Ovary (tissue), 9 donors: ENCODE data around the gene RNF212. TPM values are rescaled to one million over a fixed set of nuclear protein-coding genes. Genes with fewer than 3 reads are reported as not detected.

Experiments
- DNase-seq, 5 donors: peaks; one replicate each; pipeline ENCODE4 v3.0.0-alpha.2; 2019 to 2020
- H3K27ac ChIP-seq, 2 donors: fragments of 200-600 bp; one replicate each; pipeline versions ENCODE4 v1.5.1 to v1.8.0; 2019 to 2022
- H3K27me3 ChIP-seq: fragments of 200-600 bp; one replicate; pipeline ENCODE4 v1.8.0; 2022
- H3K36me3 ChIP-seq: fragments of 200-600 bp; sonication (generic); one replicate; pipeline ENCODE4 v1.5.1; 2019
- H3K4me1 ChIP-seq: one replicate; pipeline ENCODE4 v1.8.1; 2013; ENCODE audit warnings: mild to moderate bottlenecking, moderate library complexity; ENCODE audit not compliant: insufficient read depth
- H3K4me3 ChIP-seq: fragments of 200-600 bp; sonication (generic); one replicate; pipeline ENCODE4 v1.5.1; 2017
- H3K9me3 ChIP-seq, 2 donors: fragments of 200-600 bp in 1 of 2; sonication (generic) in 1 of 2; one replicate each; pipeline versions ENCODE4 v1.5.1 to v1.8.1; 2013 to 2019; ENCODE audit warnings: mild to moderate bottlenecking in 1 of 2, moderate library complexity in 1 of 2
- EP300 ChIP-seq: sonication (generic); formaldehyde crosslinking; IDR thresholded peaks from one replicate; pipeline ENCODE4 v1.6.1; 2017; ENCODE audit warnings: antibody characterized with exemption
- POLR2A ChIP-seq: fragments of 450-650 bp; IDR thresholded peaks from one replicate; pipeline ENCODE4 v1.6.1; 2017; ENCODE audit warnings: antibody characterized with exemption, mild to moderate bottlenecking, moderate library complexity
- WGBS, 3 donors: extraction: QIAGEN DNeasy Blood & Tissue Kit in 1 of 3; methylation state at CpG; one replicate each; pipeline versions ENCODE4 v1.1.5 to v1.1.7; 2013 to 2017; 5-methylcytosine and 5-hydroxymethylcytosine counted together
- intact Hi-C, 4 donors: fragments of 100-400 bp; cut with DNase I; formaldehyde crosslinking; loops; one replicate each; pipeline versions ENCODE4 v1.11.0 to v1.15.1; 2022 to 2023
- polyA plus RNA-seq, 2 donors: library from polyadenylated mRNA; stranded (reverse); fragments of 200-250 nt in 1 of 2; fragments of 350-450 nt in 1 of 2; fragmentation: Illumina TruSeq in 1 of 2; extraction: RNeasy Lipid Tissue Mini Kit (QIAGEN cat#74804) in 1 of 2; gene quantifications; one replicate each; pipeline ENCODE4 v1.2.3, GENCODE V29; 2013 to 2014
- total RNA-seq, 7 donors: library from RNA; depleted of rRNA in 2 of 7; stranded (reverse); fragments of >200 nt in 2 of 7; fragmentation: NEBNext Ultra II Directional in 3 of 7; extraction: Animal tissue kit (Norgen Biotek cat#: 25700) in 3 of 7; gene quantifications; one replicate each; pipeline versions ENCODE4 v1.1.0 to v1.2.4, GENCODE V29; 2016 to 2023
- TF ChIP-seq, protein P1 (sequence below), 3 donors: fragments of 450-650 bp in 2 of 3; fragments of 200-600 bp in 1 of 3; IDR thresholded peaks; one replicate each; pipeline versions ENCODE4 v1.5.1 to v1.8.0; 2016 to 2022; ENCODE audit warnings: antibody characterized with exemption in 3 of 3, mild to moderate bottlenecking in 1 of 3
- donor health status: DM: no; HTN: no; CAD: no; lungs with moderate emphysema.
- donor health status: DM: no; HTN: no; CAD: no.
- donor health status: Bipolar disorder and iron deficiency.
- donor health status: DM: yes; HTN: yes; CAD: no.
- donor health status: DM: no; HTN: no; CAD: no.
- donor health status: DM: yes; HTN: yes; CAD: no.

Gene RNF212
- total and polyA plus RNA-seq, 9 donors = 6.2 to 31.0 (median 14.1) TPM

DNA sequence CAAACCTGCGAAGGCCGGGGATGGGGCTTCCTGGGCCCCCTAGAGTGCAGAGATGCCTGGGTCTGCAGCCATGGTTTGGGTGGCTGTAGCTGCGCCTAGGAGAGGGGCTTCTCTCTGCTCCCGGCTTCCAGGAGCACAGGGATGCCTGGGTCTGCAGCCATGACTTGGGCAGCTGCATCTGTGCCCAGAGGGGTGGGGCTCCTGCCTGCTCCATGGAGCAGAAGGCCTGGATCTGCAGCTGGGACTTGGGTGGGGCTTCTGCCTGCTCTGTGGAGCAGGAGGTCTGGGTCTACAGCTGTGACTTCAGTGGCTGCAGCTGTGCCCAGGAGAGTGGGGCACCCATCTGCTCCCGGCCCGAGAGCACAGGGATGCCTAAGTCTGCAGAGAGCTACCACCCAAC is 38.2 kb upstream of the RNF212 start:
- H3K27ac ChIP-seq = no peak overlapping the region
- TF ChIP-seq, protein P1, sequence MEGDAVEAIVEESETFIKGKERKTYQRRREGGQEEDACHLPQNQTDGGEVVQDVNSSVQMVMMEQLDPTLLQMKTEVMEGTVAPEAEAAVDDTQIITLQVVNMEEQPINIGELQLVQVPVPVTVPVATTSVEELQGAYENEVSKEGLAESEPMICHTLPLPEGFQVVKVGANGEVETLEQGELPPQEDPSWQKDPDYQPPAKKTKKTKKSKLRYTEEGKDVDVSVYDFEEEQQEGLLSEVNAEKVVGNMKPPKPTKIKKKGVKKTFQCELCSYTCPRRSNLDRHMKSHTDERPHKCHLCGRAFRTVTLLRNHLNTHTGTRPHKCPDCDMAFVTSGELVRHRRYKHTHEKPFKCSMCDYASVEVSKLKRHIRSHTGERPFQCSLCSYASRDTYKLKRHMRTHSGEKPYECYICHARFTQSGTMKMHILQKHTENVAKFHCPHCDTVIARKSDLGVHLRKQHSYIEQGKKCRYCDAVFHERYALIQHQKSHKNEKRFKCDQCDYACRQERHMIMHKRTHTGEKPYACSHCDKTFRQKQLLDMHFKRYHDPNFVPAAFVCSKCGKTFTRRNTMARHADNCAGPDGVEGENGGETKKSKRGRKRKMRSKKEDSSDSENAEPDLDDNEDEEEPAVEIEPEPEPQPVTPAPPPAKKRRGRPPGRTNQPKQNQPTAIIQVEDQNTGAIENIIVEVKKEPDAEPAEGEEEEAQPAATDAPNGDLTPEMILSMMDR (IDR thresholded peaks at IDR 0.05) = no peak
- TF ChIP-seq POLR2A = no peak
- no peak overlapping the region for H3K4me3 ChIP-seq
- WGBS, 3 donors = 95 to 99% (median 96%) methylated on average over 6 of the region's 6 CpGs
- no peaks in the 10 kb centered on the region for H3K9me3 ChIP-seq
- DNase-seq = no peak
- no peaks in the 10 kb centered on the region for H3K27me3 ChIP-seq
- intact Hi-C loops = no loop called here
- H3K4me1 ChIP-seq = no peaks in the 10 kb centered on the region
- no peaks in the 10 kb centered on the region for H3K36me3 ChIP-seq

DNA sequence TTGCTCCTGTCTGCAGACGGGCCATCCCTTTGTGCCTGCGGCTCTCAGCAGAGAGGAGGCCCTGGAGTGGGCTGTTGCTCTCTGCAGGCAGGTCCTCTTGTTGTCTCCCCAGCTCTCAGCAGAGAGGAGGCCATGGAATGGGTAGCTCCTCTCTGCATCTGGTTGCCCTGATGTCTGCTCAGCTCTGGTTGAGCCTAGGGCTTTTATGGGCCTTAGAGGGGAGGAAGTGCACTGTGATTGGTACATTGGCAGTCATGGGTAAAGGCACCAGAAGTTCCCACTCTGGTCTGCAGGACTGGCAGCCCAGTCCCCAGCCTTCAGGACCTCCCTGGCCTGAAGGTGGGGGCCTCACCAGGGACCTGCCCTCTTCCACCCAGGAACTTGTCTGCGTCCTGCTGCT is 37.5 kb upstream of the RNF212 start:
- intact Hi-C loops = no loop called here

DNA sequence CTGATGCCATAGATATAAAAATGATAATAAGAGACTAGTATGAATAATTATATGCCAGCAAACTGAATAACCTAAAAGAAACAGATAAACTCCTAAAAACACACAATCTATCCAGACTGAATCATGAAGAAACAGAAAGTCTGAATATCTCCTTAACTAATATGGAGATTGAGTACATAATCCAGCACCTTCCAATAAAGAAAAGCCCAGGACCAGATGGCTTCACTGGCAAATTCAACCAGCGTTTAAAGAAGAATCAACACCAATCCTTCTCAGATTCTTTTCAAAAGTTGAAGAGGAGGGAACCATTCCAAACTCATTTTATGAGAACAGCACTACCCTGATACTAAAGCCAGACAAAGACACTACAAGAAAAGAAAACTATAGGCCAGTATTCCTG is 26.5 kb upstream of the RNF212 start:
- H3K27ac ChIP-seq = no peak overlapping the region
- H3K4me3 ChIP-seq = no peak overlapping the region
- DNase-seq = no peak
- no peaks in the 10 kb centered on the region for H3K36me3 ChIP-seq
- intact Hi-C loops = no loop called here
- H3K9me3 ChIP-seq = no peaks in the 10 kb centered on the region
- H3K4me1 ChIP-seq = no peaks in the 10 kb centered on the region
- TF ChIP-seq POLR2A (no peak), EP300 (no peak)
- TF ChIP-seq, protein P1 (IDR thresholded peaks at IDR 0.05) = no peak
- H3K27me3 ChIP-seq = no peaks in the 10 kb centered on the region
- WGBS, 3 donors = 80 to 84% (median 83%) methylated on average over 1 of the region's 1 CpG

More for the DNA sequence above, 37.5 kb upstream of the RNF212 start:
- TF ChIP-seq, protein P1 (IDR thresholded peaks at IDR 0.05) = no peak
- TF ChIP-seq EP300 (no peak), POLR2A (no peak)
- Histone ChIP-seq H3K27ac (no peak overlapping the region), H3K9me3 (no peaks in the 10 kb centered on the region), H3K4me1 (no peaks in the 10 kb centered on the region), H3K27me3 (no peaks in the 10 kb centered on the region), H3K36me3 (no peaks in the 10 kb centered on the region), H3K4me3 (no peak overlapping the region)
- 58 to 76% (median 63%) methylated on average over 3 of the region's 3 CpGs for WGBS, 3 donors
- DNase-seq = no peak

DNA sequence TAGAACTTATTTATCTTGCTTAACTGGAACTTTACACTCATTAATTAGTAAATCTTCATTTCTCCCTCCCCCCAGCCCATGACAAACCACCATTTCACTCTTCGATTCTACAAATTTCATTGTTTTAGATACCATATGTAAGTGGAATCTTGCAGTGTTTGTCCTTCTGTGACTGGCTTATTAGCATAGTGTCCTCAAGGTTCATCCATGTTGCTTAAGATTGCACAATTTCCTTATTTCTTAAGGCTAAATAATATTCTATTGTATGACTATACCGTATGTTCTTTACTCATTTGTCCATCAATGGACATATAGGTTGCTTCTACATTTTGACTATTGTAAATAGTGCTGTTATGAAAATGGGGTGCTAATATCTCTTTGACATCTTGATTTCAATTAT is 24.5 kb upstream of the RNF212 start:
- H3K4me1 ChIP-seq = no peaks in the 10 kb centered on the region
- H3K27me3 ChIP-seq = no peaks in the 10 kb centered on the region
- WGBS, 3 donors = 85 to 95% (median 89%) methylated on average over 2 of the region's 2 CpGs
- no peak overlapping the region for H3K27ac ChIP-seq
- no peak overlapping the region for H3K4me3 ChIP-seq
- H3K9me3 ChIP-seq = no peaks in the 10 kb centered on the region
- DNase-seq = no peak
- TF ChIP-seq, protein P1 (IDR thresholded peaks at IDR 0.05) = no peak
- TF ChIP-seq EP300 (no peak), POLR2A (no peak)
- intact Hi-C loops = no loop called here
- no peaks in the 10 kb centered on the region for H3K36me3 ChIP-seq
